Ectodermal cell (in vitro differentiated cells): ENCODE measurements around the gene RILPL1.

ENCODE experiments used
- H3K27ac ChIP-seq: 2 replicates; pipeline ENCODE4 v1.7.0; 2013; ENCODE audit warnings: mild to moderate bottlenecking, low read depth, low read length; ENCODE audit not compliant: insufficient read depth, poor library complexity, severe bottlenecking
- H3K27me3 ChIP-seq: 2 replicates; pipeline ENCODE4 v1.7.0; 2013; ENCODE audit warnings: mild to moderate bottlenecking, low read length; ENCODE audit not compliant: insufficient read depth, control insufficient read depth, poor library complexity, severe bottlenecking
- H3K36me3 ChIP-seq: one replicate; pipeline ENCODE4 v1.7.0; 2013; ENCODE audit warnings: low read length; ENCODE audit not compliant: control insufficient read depth, insufficient read depth
- H3K4me1 ChIP-seq: one replicate; pipeline ENCODE4 v1.7.0; 2013; ENCODE audit warnings: low read length; ENCODE audit not compliant: control insufficient read depth, insufficient read depth
- H3K4me3 ChIP-seq: 2 replicates; pipeline ENCODE4 v1.7.0; 2013; ENCODE audit warnings: low read depth, low read length, control low read depth; ENCODE audit not compliant: insufficient read depth
- H3K9me3 ChIP-seq: 2 replicates; pipeline ENCODE4 v1.7.0; 2013; ENCODE audit warnings: mild to moderate bottlenecking, low read length, moderate library complexity; ENCODE audit not compliant: control insufficient read depth
- WGBS, 2 experiments: methylation state at CpG; one replicate each; pipeline ENCODE4 v1.1.7; 2013; ENCODE audit warnings: missing lambda C conversion rate in 2 of 2; 5-methylcytosine and 5-hydroxymethylcytosine counted together

Gene RILPL1

GRCh38 chr12:123449249-123449733, 84.2 kb downstream of the RILPL1 start:
- no peak overlapping the region for H3K27ac ChIP-seq
- no peaks in the 10 kb centered on the region for H3K27me3 ChIP-seq
- no peaks in the 10 kb centered on the region for H3K36me3 ChIP-seq
- WGBS, 2 experiments, result 87 to 88% methylated on average over 2 of the region's 2 CpGs
- H3K4me3 ChIP-seq, result no peak overlapping the region
- H3K4me1 ChIP-seq, result no peaks in the 10 kb centered on the region
- H3K9me3 ChIP-seq, result no peaks in the 10 kb centered on the region

GRCh38 chr12:123446333-123446713, 87.2 kb downstream of the RILPL1 start:
- H3K4me3 ChIP-seq, result no peak overlapping the region
- 87 to 89% methylated on average over 4 of the region's 4 CpGs for WGBS, 2 experiments
- H3K9me3 ChIP-seq, result no peaks in the 10 kb centered on the region
- H3K27ac ChIP-seq, result no peak overlapping the region
- no peaks in the 10 kb centered on the region for H3K27me3 ChIP-seq
- no peaks in the 10 kb centered on the region for H3K4me1 ChIP-seq
- H3K36me3 ChIP-seq, result no peaks in the 10 kb centered on the region

GRCh38 chr12:123445388-123446332, 87.9 kb downstream of the RILPL1 start:
- no peak overlapping the region for H3K27ac ChIP-seq
- H3K27me3 ChIP-seq, result no peaks in the 10 kb centered on the region
- no peaks in the 10 kb centered on the region for H3K36me3 ChIP-seq
- H3K4me1 ChIP-seq, result no peaks in the 10 kb centered on the region
- no peak overlapping the region for H3K4me3 ChIP-seq
- WGBS, 2 experiments, result 78 to 82% methylated on average over 18 of the region's 18 CpGs
- H3K9me3 ChIP-seq, result no peaks in the 10 kb centered on the region

GRCh38 chr12:123444092-123445026, 89.2 kb downstream of the RILPL1 start:
- Histone ChIP-seq H3K4me1 (no peaks in the 10 kb centered on the region), H3K27me3 (no peaks in the 10 kb centered on the region)
- WGBS, 2 experiments, result 92 to 93% methylated on average over 7 to 8 of the region's 8 CpGs

GRCh38 chr12:123442774-123443173, 90.7 kb downstream of the RILPL1 start:
- 95 to 97% methylated on average over 4 of the region's 4 CpGs for WGBS, 2 experiments
- Histone ChIP-seq H3K4me1 (no peaks in the 10 kb centered on the region), H3K4me3 (no peak overlapping the region)

More at GRCh38 chr12:123444092-123445026, 89.2 kb downstream of the RILPL1 start:
- H3K9me3 ChIP-seq, result no peaks in the 10 kb centered on the region
- H3K4me3 ChIP-seq, result no peak overlapping the region
- H3K36me3 ChIP-seq, result no peaks in the 10 kb centered on the region
- no peak overlapping the region for H3K27ac ChIP-seq

GRCh38 chr12:123441523-123442164, 91.9 kb downstream of the RILPL1 start:
- Histone ChIP-seq H3K4me1 (no peaks in the 10 kb centered on the region), H3K27ac (no peak overlapping the region), H3K9me3 (no peaks in the 10 kb centered on the region), H3K27me3 (peaks cover 14% of the 10 kb centered on the region), H3K4me3 (no peak overlapping the region), H3K36me3 (no peaks in the 10 kb centered on the region)
- 88% methylated on average over 13 of the region's 13 CpGs for WGBS, 2 experiments

More at GRCh38 chr12:123442774-123443173, 90.7 kb downstream of the RILPL1 start:
- H3K27me3 ChIP-seq, result peaks cover 3% of the 10 kb centered on the region
- H3K27ac ChIP-seq, result no peak overlapping the region
- no peaks in the 10 kb centered on the region for H3K36me3 ChIP-seq
- H3K9me3 ChIP-seq, result no peaks in the 10 kb centered on the region

GRCh38 chr12:123436017-123436964, 97.2 kb downstream of the RILPL1 start, which contains the start of gene RILPL2:
TSS of gene RILPL2 (minus strand) at chr12:123436684. CDS start at chr12:123436420, 264 bp downstream.
- Histone ChIP-seq H3K4me1 (no peaks in the 10 kb centered on the region), H3K9me3 (no peaks in the 10 kb centered on the region), H3K27ac (no peak within 1 kb of the TSS), H3K36me3 (no peaks in the 10 kb centered on the region), H3K27me3 (peaks cover 30% of the 10 kb centered on the region), H3K4me3 (peak within 1 kb of the TSS; percentile 69)
- WGBS, 2 experiments, result 2% methylated on average over 69 of the region's 69 CpGs

GRCh38 chr12:123435636-123436016, 97.9 kb downstream of the RILPL1 start:
- Histone ChIP-seq H3K4me3 (peak overlapping the region; percentile 69), H3K36me3 (no peaks in the 10 kb centered on the region), H3K27me3 (peaks cover 30% of the 10 kb centered on the region), H3K4me1 (no peaks in the 10 kb centered on the region), H3K9me3 (no peaks in the 10 kb centered on the region), H3K27ac (no peak overlapping the region)
- WGBS, 2 experiments, result 76 to 80% methylated on average over 5 of the region's 5 CpGs

- Histone ChIP-seq H3K4me1 (no peaks in the 10 kb centered on the region), H3K27me3 (peaks cover 30% of the 10 kb centered on the region), H3K36me3 (no peaks in the 10 kb centered on the region), H3K4me3 (no peak overlapping the region), H3K9me3 (no peaks in the 10 kb centered on the region), H3K27ac (no peak overlapping the region)
- WGBS, 2 experiments, result 84 to 93% methylated on average over 6 of the region's 6 CpGs
Measured at GRCh38 chr12:123433615-123434014, 99.9 kb downstream of the RILPL1 start.
